ENCODE data around the gene SIPA1L3.
"Not testable (repeated sequence)": the region's sequence is repeated elsewhere in the genome, so short reads cannot be mapped to it uniquely, and the experiment has no call there.

Gene SIPA1L3

GRCh38 chr19:38022791-38023670 is 116.0 kb downstream of the SIPA1L3 start:
- DNase-seq, result no peak

DNA sequence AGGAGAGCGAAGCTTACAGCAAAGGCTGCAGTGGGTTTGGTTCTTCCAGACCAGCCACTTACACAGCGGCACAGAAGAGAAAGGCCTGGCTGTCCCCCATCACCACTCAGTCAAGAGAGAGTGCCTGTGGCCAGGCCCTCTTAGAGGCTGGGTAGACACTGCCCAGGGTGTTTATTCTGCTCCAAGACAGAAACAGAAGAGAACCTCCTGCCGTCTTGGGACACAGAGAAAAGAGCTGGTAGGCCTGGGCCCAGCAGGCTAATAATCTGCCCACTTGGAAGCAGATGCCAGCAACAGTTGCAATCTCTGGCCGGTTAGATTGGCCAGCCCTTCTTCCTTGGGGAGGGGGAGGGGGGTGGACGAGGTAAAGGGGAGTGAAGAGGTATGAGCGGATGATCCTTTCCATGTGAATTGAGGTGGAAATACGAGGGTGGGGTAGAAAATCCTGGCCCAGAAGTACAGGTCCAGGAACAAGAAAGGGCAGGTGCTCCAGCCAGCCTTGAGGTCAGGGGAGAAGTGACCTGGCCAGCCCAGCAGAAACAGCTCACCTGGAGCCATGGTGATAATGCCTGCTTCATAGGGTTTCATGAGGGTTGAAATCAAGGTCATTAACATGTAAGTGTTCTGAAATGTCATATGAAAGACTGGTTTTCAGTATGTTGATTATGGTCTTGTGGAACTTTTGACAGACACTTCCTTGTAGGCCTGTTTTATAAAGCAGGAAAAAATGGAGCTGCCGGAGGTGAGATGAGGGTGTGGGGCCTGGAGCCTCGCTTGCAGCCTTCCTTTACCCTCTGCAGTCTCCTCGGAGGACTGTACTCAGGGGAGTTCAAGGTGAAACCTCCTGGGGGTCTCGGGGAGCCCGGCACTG is 116.9 kb downstream of the SIPA1L3 start:
- no peak for DNase-seq

DNA sequence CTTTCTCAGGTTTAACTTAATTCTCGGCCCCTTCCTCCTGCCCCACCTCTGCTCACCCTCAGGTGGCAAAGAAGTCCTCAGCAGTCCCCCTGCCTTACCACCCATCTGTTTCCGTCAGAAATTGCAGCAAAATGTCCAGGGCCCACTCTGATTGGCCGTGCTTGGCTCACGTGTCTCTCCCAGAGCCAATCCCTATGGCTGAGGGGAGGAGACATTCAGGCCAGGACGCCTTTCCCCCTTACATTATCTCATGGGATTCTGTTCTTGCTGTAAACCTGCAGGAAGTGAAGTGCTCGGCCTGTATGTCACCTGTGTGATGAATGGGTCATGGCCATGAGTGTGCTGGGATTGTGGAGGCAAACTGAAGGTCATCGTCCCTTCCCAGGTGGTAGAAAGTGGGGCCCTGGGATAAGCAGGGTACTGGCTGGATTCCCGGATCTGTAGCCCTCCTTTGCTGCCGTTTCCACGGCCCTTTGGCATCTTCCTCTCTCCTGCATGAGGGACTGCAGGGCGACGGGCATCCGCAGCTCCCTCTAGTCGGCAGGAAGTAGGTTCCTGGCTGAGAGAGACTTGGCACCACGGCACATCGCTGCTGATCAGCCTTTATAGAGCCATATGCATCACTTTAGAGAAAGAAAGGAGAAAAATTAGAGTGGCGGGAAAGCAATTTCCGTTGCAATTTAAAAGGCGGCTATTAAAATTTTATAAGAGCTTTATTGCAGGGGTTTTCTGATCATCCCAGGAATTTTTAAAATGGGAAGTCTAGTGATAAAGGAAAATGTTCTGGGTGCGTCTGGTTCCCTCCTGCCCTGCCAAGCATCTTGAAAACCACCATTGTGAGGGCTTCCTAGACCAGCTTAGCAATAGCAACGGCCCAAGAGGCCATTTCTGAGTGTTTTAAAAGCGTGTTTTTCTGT is 118.2 kb downstream of the SIPA1L3 start:
- DNase-seq, result no peak

DNA sequence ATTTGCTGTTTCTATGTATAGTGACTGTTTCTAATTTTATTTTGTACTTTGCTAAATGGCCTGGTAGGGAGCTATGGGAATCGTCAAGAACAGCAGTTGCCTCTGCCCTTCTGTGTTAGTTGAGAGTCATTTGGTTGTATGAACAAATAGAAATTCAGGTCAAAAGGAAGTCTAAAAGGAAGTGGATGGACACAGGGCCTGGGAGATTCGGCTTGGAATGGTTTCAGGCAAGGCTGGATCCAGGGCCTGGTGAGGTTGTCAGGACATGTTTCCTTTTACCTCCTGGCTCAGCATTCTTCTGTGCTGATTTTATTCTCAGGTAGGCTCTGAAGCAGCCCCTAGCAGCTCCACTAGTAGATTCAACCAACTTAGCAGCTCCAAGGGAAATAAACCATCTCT is 118.9 kb downstream of the SIPA1L3 start:
- no peak for DNase-seq

GRCh38 chr19:38028913-38029510 is 122.0 kb downstream of the SIPA1L3 start:
- no peak for DNase-seq

DNA sequence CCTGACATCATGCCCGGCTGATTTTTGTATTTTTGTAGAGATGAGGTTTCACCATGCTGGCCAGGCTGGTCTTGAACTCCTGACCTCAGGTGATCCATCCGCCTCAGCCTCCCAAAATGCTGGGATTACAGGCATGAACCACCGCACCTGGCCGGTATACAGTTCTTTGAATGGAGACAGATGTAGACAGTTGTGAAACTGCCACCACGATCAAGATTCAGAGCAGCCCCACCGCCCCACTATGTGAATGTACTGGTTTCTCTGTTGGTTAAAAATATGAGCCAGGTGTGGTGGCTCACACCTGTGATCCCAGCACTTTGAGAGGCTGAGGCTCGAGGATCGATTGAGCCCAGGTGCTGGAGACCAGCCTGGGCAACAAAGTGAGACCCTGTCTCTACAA is 123.0 kb downstream of the SIPA1L3 start:
- DNase-seq, result not testable (repeated sequence)

GRCh38 chr19:38030686-38031422 is 123.8 kb downstream of the SIPA1L3 start:
- no peak for DNase-seq

DNA sequence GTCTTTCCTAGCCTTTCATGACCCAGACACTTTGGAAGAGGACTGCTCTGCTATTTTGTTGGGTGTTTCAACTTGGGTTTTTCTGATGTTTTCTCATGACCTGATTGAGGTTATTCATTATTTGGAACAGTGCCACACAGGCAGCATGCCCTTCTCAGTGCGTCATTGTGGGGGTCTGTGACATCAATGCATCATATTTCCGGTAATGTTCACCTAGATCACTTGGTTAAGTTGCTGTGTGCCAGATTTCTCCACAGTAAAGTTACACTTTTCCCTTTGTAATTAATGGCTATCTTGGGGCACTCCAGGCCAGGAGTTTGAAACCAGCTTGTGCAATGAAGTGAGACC is 124.4 kb downstream of the SIPA1L3 start:
- no peak for DNase-seq

- no peak for DNase-seq
Observed at GRCh38 chr19:38032151-38032550, 125.1 kb downstream of the SIPA1L3 start.

DNA sequence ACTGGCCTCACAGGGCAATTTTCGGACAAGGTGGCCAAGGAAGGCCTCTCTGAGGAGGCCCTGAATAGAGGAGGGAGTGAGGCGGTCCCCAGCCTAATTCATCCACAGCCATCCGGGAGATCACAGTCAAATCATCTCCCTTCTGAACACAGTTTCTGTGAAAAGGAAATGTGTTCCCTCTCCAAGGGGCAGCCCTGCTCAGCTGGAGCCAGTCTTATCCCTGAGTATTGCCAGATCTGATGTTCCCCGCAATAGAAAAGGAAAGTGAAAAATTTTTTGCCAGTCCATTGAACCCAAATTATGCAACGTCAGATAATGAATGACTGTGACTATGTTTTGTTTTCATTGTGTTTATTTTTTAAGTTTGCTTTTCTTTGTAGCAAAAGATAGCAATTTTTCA is 125.9 kb downstream of the SIPA1L3 start:
- no peak for DNase-seq

GRCh38 chr19:38033658-38034491 is 126.9 kb downstream of the SIPA1L3 start:
- no peak for DNase-seq

- DNase-seq, result no peak
Observed at GRCh38 chr19:38034492-38034860, 127.5 kb downstream of the SIPA1L3 start.

DNA sequence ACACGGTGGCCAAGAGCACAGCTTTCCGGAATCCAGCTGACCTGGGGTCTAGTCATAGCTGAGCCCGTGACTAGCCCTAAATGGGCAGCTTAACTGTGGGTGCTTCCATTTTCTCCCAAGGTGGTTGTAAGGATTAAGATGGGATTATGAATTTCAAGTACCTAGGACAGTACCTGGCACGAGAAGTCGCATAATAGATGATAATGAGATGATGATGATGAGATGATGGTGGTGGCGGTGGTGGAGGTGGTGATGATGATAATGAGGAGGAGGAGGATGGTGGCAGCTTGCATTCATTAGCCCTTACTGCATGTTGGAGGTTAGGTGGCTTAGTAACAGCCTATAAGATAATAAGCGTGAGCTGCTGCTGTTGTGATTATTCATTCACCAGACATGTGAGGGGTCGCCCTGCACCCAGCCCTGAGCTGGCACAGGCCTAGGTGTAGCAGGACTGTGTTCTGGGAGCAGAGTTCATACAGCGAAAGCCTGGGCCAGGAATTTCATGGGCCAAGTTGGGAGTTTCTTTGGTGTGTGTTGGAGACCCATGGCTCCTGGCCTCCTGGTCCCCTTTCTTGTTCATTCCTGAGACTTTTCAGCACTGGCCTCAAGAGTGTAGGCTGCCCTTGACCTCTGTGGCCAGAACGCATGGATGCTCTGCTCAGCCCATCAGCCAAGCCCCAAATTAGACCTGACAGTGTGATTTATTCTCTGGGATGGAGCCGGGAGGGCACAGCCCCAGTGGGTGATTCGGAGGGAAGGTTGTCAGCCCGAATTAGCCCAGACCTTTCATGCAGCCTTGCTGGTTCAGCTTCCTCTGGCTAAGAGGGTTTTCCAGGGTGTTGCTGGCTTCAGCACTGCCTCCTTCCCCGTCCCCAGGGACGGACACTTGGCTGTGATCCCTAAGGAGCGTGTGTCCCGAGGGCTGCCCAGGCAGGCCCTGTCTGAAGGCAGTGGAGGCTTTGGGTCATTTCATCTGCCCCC is 128.8 kb downstream of the SIPA1L3 start:
- DNase-seq, result no peak

DNA sequence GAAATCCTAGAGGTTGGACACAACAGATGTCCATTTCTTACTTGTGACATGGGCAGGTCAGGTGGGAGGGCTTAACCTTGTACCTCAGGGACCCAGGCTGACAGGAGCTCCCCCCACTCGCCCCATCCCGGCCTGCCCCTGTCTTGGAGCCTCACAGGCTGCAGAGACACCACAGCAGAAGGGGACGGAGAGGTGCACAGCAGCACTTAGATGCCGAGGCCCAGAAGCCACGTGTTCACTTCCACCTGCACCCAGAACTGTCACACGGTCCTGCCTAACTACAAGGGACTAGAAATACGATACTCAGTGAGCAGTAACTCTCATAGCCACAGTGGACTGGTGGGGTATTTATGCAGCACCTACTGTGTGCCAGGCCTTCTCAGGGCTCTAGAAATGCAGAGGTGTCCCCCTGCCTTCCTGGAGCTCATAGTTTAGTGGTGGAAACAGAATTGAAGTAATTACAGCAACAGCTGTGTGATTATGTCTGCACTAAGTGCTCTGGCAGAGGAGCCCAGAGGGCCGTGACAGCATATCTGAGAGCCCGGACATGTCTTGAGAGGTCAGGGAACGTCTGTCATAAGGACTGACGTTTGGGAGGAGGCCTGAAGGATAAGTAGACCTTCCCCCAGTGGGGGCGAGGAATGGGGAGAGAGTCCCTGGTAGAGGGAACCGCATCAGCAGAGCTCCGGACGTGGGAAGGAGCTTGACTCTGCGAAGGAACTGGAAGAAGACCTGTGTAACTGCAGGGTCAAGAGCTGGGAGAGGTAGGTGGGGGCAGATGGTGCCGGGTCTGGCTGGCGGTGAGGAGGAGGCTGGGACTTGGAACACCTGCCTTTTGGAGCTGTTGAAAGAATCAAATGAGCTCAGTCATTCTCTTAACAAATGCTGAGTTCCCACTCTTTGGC is 130.0 kb downstream of the SIPA1L3 start:
- no peak for DNase-seq

DNA sequence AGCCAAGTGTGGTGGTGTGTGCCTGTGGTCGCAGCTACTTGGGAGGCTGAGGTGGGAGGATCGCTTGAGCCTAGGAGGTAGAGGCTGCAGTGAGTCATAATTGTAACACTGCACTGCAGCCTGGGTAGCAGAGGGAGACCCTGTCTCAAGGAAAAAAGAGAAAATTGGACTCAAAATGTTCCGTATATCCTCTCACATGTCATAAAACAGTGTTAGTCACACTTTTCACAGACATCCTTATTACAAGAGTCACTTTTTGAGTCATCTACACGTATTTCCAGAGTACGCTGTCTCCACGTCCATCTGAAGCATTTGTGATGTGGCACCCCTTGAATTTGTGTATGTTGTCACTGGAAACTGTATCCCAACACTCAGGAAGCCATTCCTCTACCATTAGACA is 133.0 kb downstream of the SIPA1L3 start:
- peak in 1 of 5 donors; percentile 7 for DNase-seq

- DNase-seq, result no peak
Observed at GRCh38 chr19:38042132-38042531, 135.1 kb downstream of the SIPA1L3 start.

GRCh38 chr19:38043649-38044144 is 136.7 kb downstream of the SIPA1L3 start:
- no peak for DNase-seq
